ENCODE data around the gene TMCC1.
A peak's percentile ranks its signal among the peaks of the same experiment; 100 is the strongest.
"Not testable (repeated sequence)": the region's sequence is repeated elsewhere in the genome, so short reads cannot be mapped to it uniquely, and the experiment has no call there.

TMCC1 gene

GRCh38 chr3:129769616-129770015 is 123.9 kb downstream of the TMCC1 start:
- H3K4me3 ChIP-seq (ENCODE audit: low read length), result no peak overlapping the region
- no peaks in the 10 kb centered on the region for H3K4me1 ChIP-seq (ENCODE audit: control insufficient read depth, insufficient read depth, low read length)
- no peak overlapping the region for H3K9ac ChIP-seq (ENCODE audit: low read length)
- no peaks in the 10 kb centered on the region for H3K9me3 ChIP-seq (ENCODE audit: control insufficient read depth, low read length)
- no peak for DNase-seq (ENCODE audit: low read depth)
- no peaks in the 10 kb centered on the region for H3K36me3 ChIP-seq (ENCODE audit: control insufficient read depth, insufficient read depth, low read length, severe bottlenecking)
- H3K27me3 ChIP-seq (replicated peaks; ENCODE audit: control insufficient read depth, insufficient read depth, low read length), result no peaks in the 10 kb centered on the region

GRCh38 chr3:129768728-129769127 is 124.8 kb downstream of the TMCC1 start:
- Histone ChIP-seq H3K4me1 (ENCODE audit: control insufficient read depth, insufficient read depth, low read length) (no peaks in the 10 kb centered on the region), H3K4me3 (ENCODE audit: low read length) (no peak overlapping the region), H3K9ac (ENCODE audit: low read length) (no peak overlapping the region), H3K9me3 (ENCODE audit: control insufficient read depth, low read length) (no peaks in the 10 kb centered on the region), H3K36me3 (ENCODE audit: control insufficient read depth, insufficient read depth, low read length, severe bottlenecking) (no peaks in the 10 kb centered on the region), H3K27me3 (replicated peaks; ENCODE audit: control insufficient read depth, insufficient read depth, low read length) (no peaks in the 10 kb centered on the region)
- DNase-seq (ENCODE audit: low read depth), result no peak

GRCh38 chr3:129766135-129766534 is 127.4 kb downstream of the TMCC1 start:
- Histone ChIP-seq H3K27me3 (replicated peaks; ENCODE audit: control insufficient read depth, insufficient read depth, low read length) (no peaks in the 10 kb centered on the region), H3K36me3 (ENCODE audit: control insufficient read depth, insufficient read depth, low read length, severe bottlenecking) (no peaks in the 10 kb centered on the region)
- no peak for DNase-seq (ENCODE audit: low read depth)

GRCh38 chr3:129764090-129764489 is 129.4 kb downstream of the TMCC1 start:
- no peak overlapping the region for H3K9ac ChIP-seq (ENCODE audit: low read length)
- no peaks in the 10 kb centered on the region for H3K36me3 ChIP-seq (ENCODE audit: control insufficient read depth, insufficient read depth, low read length, severe bottlenecking)
- no peak overlapping the region for H3K4me3 ChIP-seq (ENCODE audit: low read length)
- DNase-seq (ENCODE audit: low read depth), result no peak
- no peaks in the 10 kb centered on the region for H3K9me3 ChIP-seq (ENCODE audit: control insufficient read depth, low read length)
- no peaks in the 10 kb centered on the region for H3K27me3 ChIP-seq (replicated peaks; ENCODE audit: control insufficient read depth, insufficient read depth, low read length)
- no peaks in the 10 kb centered on the region for H3K4me1 ChIP-seq (ENCODE audit: control insufficient read depth, insufficient read depth, low read length)

More at GRCh38 chr3:129766135-129766534, 127.4 kb downstream of the TMCC1 start:
- no peak overlapping the region for H3K4me3 ChIP-seq (ENCODE audit: low read length)
- no peaks in the 10 kb centered on the region for H3K4me1 ChIP-seq (ENCODE audit: control insufficient read depth, insufficient read depth, low read length)
- H3K9ac ChIP-seq (ENCODE audit: low read length), result no peak overlapping the region
- no peaks in the 10 kb centered on the region for H3K9me3 ChIP-seq (ENCODE audit: control insufficient read depth, low read length)

- no peak overlapping the region for H3K9ac ChIP-seq (ENCODE audit: low read length)
- no peaks in the 10 kb centered on the region for H3K27me3 ChIP-seq (replicated peaks; ENCODE audit: control insufficient read depth, insufficient read depth, low read length)
- H3K9me3 ChIP-seq (ENCODE audit: control insufficient read depth, low read length), result no peaks in the 10 kb centered on the region
- H3K36me3 ChIP-seq (ENCODE audit: control insufficient read depth, insufficient read depth, low read length, severe bottlenecking), result no peaks in the 10 kb centered on the region
- peak; percentile 31 for DNase-seq (ENCODE audit: low read depth)
- no peak overlapping the region for H3K4me3 ChIP-seq (ENCODE audit: low read length)
- H3K4me1 ChIP-seq (ENCODE audit: control insufficient read depth, insufficient read depth, low read length), result peaks cover 25% of the 10 kb centered on the region
These were observed 134.7 kb downstream of the TMCC1 start for GRCh38 chr3:129758785-129759320.

- Histone ChIP-seq H3K9me3 (ENCODE audit: control insufficient read depth, low read length) (no peaks in the 10 kb centered on the region), H3K27me3 (replicated peaks; ENCODE audit: control insufficient read depth, insufficient read depth, low read length) (no peaks in the 10 kb centered on the region), H3K4me3 (ENCODE audit: low read length) (no peak overlapping the region), H3K36me3 (ENCODE audit: control insufficient read depth, insufficient read depth, low read length, severe bottlenecking) (no peaks in the 10 kb centered on the region), H3K4me1 (ENCODE audit: control insufficient read depth, insufficient read depth, low read length) (peaks cover 25% of the 10 kb centered on the region), H3K9ac (ENCODE audit: low read length) (no peak overlapping the region)
- DNase-seq (ENCODE audit: low read depth), result no peak
These were observed 135.2 kb downstream of the TMCC1 start for GRCh38 chr3:129758306-129758705.

- peak overlapping the region; percentile 38 for H3K9ac ChIP-seq (ENCODE audit: low read length)
- DNase-seq (ENCODE audit: low read depth), result peak; percentile 78
- no peaks in the 10 kb centered on the region for H3K27me3 ChIP-seq (replicated peaks; ENCODE audit: control insufficient read depth, insufficient read depth, low read length)
- no peaks in the 10 kb centered on the region for H3K9me3 ChIP-seq (ENCODE audit: control insufficient read depth, low read length)
- peak overlapping the region; percentile 24 for H3K4me3 ChIP-seq (ENCODE audit: low read length)
- peaks cover 25% of the 10 kb centered on the region for H3K4me1 ChIP-seq (ENCODE audit: control insufficient read depth, insufficient read depth, low read length)
- H3K36me3 ChIP-seq (ENCODE audit: control insufficient read depth, insufficient read depth, low read length, severe bottlenecking), result no peaks in the 10 kb centered on the region
These were observed 136.6 kb downstream of the TMCC1 start for GRCh38 chr3:129756871-129757270.

GRCh38 chr3:129751105-129751504 is 142.4 kb downstream of the TMCC1 start:
- not testable (repeated sequence) for H3K27me3 ChIP-seq (replicated peaks; ENCODE audit: control insufficient read depth, insufficient read depth, low read length); H3K9ac ChIP-seq (ENCODE audit: low read length); H3K4me1 ChIP-seq (ENCODE audit: control insufficient read depth, insufficient read depth, low read length); H3K4me3 ChIP-seq (ENCODE audit: low read length); H3K9me3 ChIP-seq (ENCODE audit: control insufficient read depth, low read length); H3K36me3 ChIP-seq (ENCODE audit: control insufficient read depth, insufficient read depth, low read length, severe bottlenecking); DNase-seq (ENCODE audit: low read depth)

- no peaks in the 10 kb centered on the region for H3K36me3 ChIP-seq (ENCODE audit: control insufficient read depth, insufficient read depth, low read length, severe bottlenecking)
- no peak overlapping the region for H3K9ac ChIP-seq (ENCODE audit: low read length)
- DNase-seq (ENCODE audit: low read depth), result no peak
- no peaks in the 10 kb centered on the region for H3K9me3 ChIP-seq (ENCODE audit: control insufficient read depth, low read length)
- H3K4me3 ChIP-seq (ENCODE audit: low read length), result no peak overlapping the region
- H3K4me1 ChIP-seq (ENCODE audit: control insufficient read depth, insufficient read depth, low read length), result peaks cover 8% of the 10 kb centered on the region
- H3K27me3 ChIP-seq (replicated peaks; ENCODE audit: control insufficient read depth, insufficient read depth, low read length), result no peaks in the 10 kb centered on the region
These were observed 143.8 kb downstream of the TMCC1 start for GRCh38 chr3:129749692-129750091.

GRCh38 chr3:129747992-129748391 is 145.5 kb downstream of the TMCC1 start:
- no peak overlapping the region for H3K9ac ChIP-seq (ENCODE audit: low read length)

GRCh38 chr3:129747136-129747535 is 146.4 kb downstream of the TMCC1 start:
- no peaks in the 10 kb centered on the region for H3K9me3 ChIP-seq (ENCODE audit: control insufficient read depth, low read length)
- peaks cover 11% of the 10 kb centered on the region for H3K4me1 ChIP-seq (ENCODE audit: control insufficient read depth, insufficient read depth, low read length)
- no peaks in the 10 kb centered on the region for H3K36me3 ChIP-seq (ENCODE audit: control insufficient read depth, insufficient read depth, low read length, severe bottlenecking)
- no peak overlapping the region for H3K4me3 ChIP-seq (ENCODE audit: low read length)
- no peaks in the 10 kb centered on the region for H3K27me3 ChIP-seq (replicated peaks; ENCODE audit: control insufficient read depth, insufficient read depth, low read length)
- DNase-seq (ENCODE audit: low read depth), result no peak
- H3K9ac ChIP-seq (ENCODE audit: low read length), result no peak overlapping the region

More at GRCh38 chr3:129747992-129748391, 145.5 kb downstream of the TMCC1 start:
- no peaks in the 10 kb centered on the region for H3K9me3 ChIP-seq (ENCODE audit: control insufficient read depth, low read length)
- H3K4me1 ChIP-seq (ENCODE audit: control insufficient read depth, insufficient read depth, low read length), result peaks cover 11% of the 10 kb centered on the region
- no peaks in the 10 kb centered on the region for H3K27me3 ChIP-seq (replicated peaks; ENCODE audit: control insufficient read depth, insufficient read depth, low read length)
- DNase-seq (ENCODE audit: low read depth), result no peak
- H3K4me3 ChIP-seq (ENCODE audit: low read length), result no peak overlapping the region
- H3K36me3 ChIP-seq (ENCODE audit: control insufficient read depth, insufficient read depth, low read length, severe bottlenecking), result no peaks in the 10 kb centered on the region

- Histone ChIP-seq H3K4me1 (ENCODE audit: control insufficient read depth, insufficient read depth, low read length) (peaks cover 11% of the 10 kb centered on the region), H3K9me3 (ENCODE audit: control insufficient read depth, low read length) (no peaks in the 10 kb centered on the region), H3K27me3 (replicated peaks; ENCODE audit: control insufficient read depth, insufficient read depth, low read length) (no peaks in the 10 kb centered on the region), H3K36me3 (ENCODE audit: control insufficient read depth, insufficient read depth, low read length, severe bottlenecking) (no peaks in the 10 kb centered on the region), H3K4me3 (ENCODE audit: low read length) (no peak overlapping the region), H3K9ac (ENCODE audit: low read length) (no peak overlapping the region)
- DNase-seq (ENCODE audit: low read depth), result no peak
These were observed 146.9 kb downstream of the TMCC1 start for GRCh38 chr3:129746629-129747028.

Measured in adipocyte (in vitro differentiated cells).